GM12878 (cell line): ENCODE measurements around the gene TGFBRAP1. TPM values are rescaled to one million over a fixed set of nuclear protein-coding genes. Genes with fewer than 3 reads are reported as not detected.
A peak's percentile ranks its signal among the peaks of the same experiment; 100 is the strongest.

ENCODE experiments used
- ATF7 ChIP-seq: fragments of 450-650 bp; IDR thresholded peaks from 2 replicates; pipeline ENCODE4 v1.6.1; 2016; ENCODE audit warnings: low read depth, mild to moderate bottlenecking
- BACH1 ChIP-seq: fragments of 450-650 bp; IDR thresholded peaks from 2 replicates; pipeline ENCODE4 v1.6.1; 2017; ENCODE audit warnings: mild to moderate bottlenecking, borderline replicate concordance
- CBX3 ChIP-seq: fragments of 200-600 bp; sonication (generic); IDR thresholded peaks from 2 replicates; pipeline ENCODE4 v1.6.1; 2016; ENCODE audit warnings: low read depth, borderline replicate concordance
- CEBPZ ChIP-seq: fragments of 150-350 bp; IDR thresholded peaks from 2 replicates; pipeline ENCODE4 v1.6.1; 2016; ENCODE audit warnings: low read depth, low read length
- CHD1 ChIP-seq: IDR thresholded peaks from 2 replicates; pipeline ENCODE4 v1.6.1; 2012; ENCODE audit warnings: low read depth, low read length, improper control_type of control experiment
- MAX ChIP-seq: IDR thresholded peaks from 2 replicates; pipeline ENCODE4 v1.6.1; 2012; ENCODE audit warnings: low read depth, low read length, improper control_type of control experiment
- MEF2A ChIP-seq: IDR thresholded peaks from 2 replicates; pipeline ENCODE4 v1.6.1; 2011; ENCODE audit warnings: low read depth, mild to moderate bottlenecking, low read length, moderate library complexity; ENCODE audit not compliant: insufficient read depth
- MLLT1 ChIP-seq: fragments of 450-650 bp; IDR thresholded peaks from 2 replicates; pipeline ENCODE4 v1.6.1; 2016; ENCODE audit warnings: mild to moderate bottlenecking
- MXI1 ChIP-seq: fragments of 150-350 bp; IDR thresholded peaks from 2 replicates; pipeline ENCODE4 v1.6.1; 2011; ENCODE audit warnings: low read depth, mild to moderate bottlenecking, inconsistent platforms, low read length, improper control_type of control experiment
- NFYB ChIP-seq: IDR thresholded peaks from 2 replicates; pipeline ENCODE4 v1.6.1; 2011; ENCODE audit warnings: low read depth, mild to moderate bottlenecking, low read length, improper control_type of control experiment, moderate library complexity; ENCODE audit not compliant: insufficient read depth
- NRF1 ChIP-seq: conservative IDR thresholded peaks from 2 replicates; pipeline ENCODE4 v1.6.1; 2011; ENCODE audit warnings: mild to moderate bottlenecking, low read depth, low read length, improper control_type of control experiment
- POLR2AphosphoS5 ChIP-seq: IDR thresholded peaks from 2 replicates; pipeline ENCODE4 v1.6.1; 2011; ENCODE audit warnings: mild to moderate bottlenecking, low read length, inconsistent platforms
- RELB ChIP-seq: fragments of 450-650 bp; IDR thresholded peaks from 2 replicates; pipeline ENCODE4 v1.6.1; 2017; ENCODE audit warnings: low read depth, mild to moderate bottlenecking, moderate library complexity
- SMAD1 ChIP-seq: fragments of 450-650 bp; IDR thresholded peaks from 2 replicates; pipeline ENCODE4 v1.6.1; 2018; ENCODE audit warnings: mild to moderate bottlenecking, low read depth; ENCODE audit not compliant: partially characterized antibody
- STAT3 ChIP-seq: IDR thresholded peaks from 2 replicates; pipeline ENCODE4 v1.6.1; 2011; ENCODE audit warnings: low read depth, low read length, improper control_type of control experiment
- SUZ12 ChIP-seq: fragments of 200-600 bp; sonication (generic); IDR thresholded peaks from one replicate; pipeline ENCODE4 v1.6.1; 2018; ENCODE audit warnings: antibody characterized with exemption, mild to moderate bottlenecking; ENCODE audit not compliant: unreplicated experiment
- TBL1XR1 ChIP-seq: IDR thresholded peaks from 2 replicates; pipeline ENCODE4 v1.6.1; 2012; ENCODE audit warnings: low read depth, low read length, improper control_type of control experiment
- TCF3 ChIP-seq: IDR thresholded peaks from 2 replicates; pipeline ENCODE4 v1.6.1; 2012; ENCODE audit warnings: low read depth, mild to moderate bottlenecking, low read length, borderline replicate concordance; ENCODE audit not compliant: insufficient read depth
- ZBTB33 ChIP-seq: fragments of 450-650 bp; IDR thresholded peaks from 2 replicates; pipeline ENCODE4 v1.6.1; 2017; ENCODE audit warnings: mild to moderate bottlenecking
- ZNF384 ChIP-seq: IDR thresholded peaks from 2 replicates; pipeline ENCODE4 v1.6.1; 2012; ENCODE audit warnings: low read depth, mild to moderate bottlenecking, low read length, improper control_type of control experiment, borderline replicate concordance
- ZZZ3 ChIP-seq: IDR thresholded peaks from 2 replicates; pipeline ENCODE4 v1.6.1; 2011; ENCODE audit warnings: low read depth; ENCODE audit not compliant: control insufficient read depth, insufficient read length
- polyA plus RNA-seq, 11 experiments: library from polyadenylated mRNA; depleted of rRNA in 4 of 11; unstranded in 6 of 11; stranded (reverse) in 5 of 11; fragments of >200 nt; fragmentation: Nextera tagmentation in 4 of 11; fragmentation: Illumina TruSeq in 1 of 11; extraction: Ambion mirVana in 4 of 11; extraction: Trizol in 1 of 11; gene quantifications; 1 replicate in 1 of 11; 2 replicates in 10 of 11; pipeline versions ENCODE4 v1.2.1 to v1.2.3, GENCODE V29; 2011 to 2016; ENCODE audit warnings: inconsistent platforms in 2 of 11, missing spikeins in 2 of 11, low read depth in 1 of 11
- total RNA-seq, 4 experiments: library from RNA; depleted of rRNA in 3 of 4; stranded (reverse); fragments of >200 nt in 3 of 4; fragmentation: Illumina TruSeq in 1 of 4; extraction: Trizol in 1 of 4; gene quantifications; 2 replicates each; pipeline versions ENCODE4 v1.2.1 to v1.2.3, GENCODE V29; 2013 to 2021

TGFBRAP1 gene
- total and polyA plus RNA-seq, 10 of the 15 experiments (the other 5 are each of a cell fraction or from before 2014, with no cell fraction given): 7.9 to 37.4 (median 23.7) TPM

GRCh38 chr2:105328281-105329196, 996 bp downstream of the TGFBRAP1 start (continued):
- TF ChIP-seq ZNF384: no peak
- no peak for TF ChIP-seq ATF7
- no peak for TF ChIP-seq STAT3
- TF ChIP-seq SUZ12: no peak
- TF ChIP-seq NFYB: no peak
- no peak for TF ChIP-seq TCF3
- no peak for TF ChIP-seq NRF1
- TF ChIP-seq SMAD1: no peak
- TF ChIP-seq CEBPZ: no peak
- no peak for TF ChIP-seq ZZZ3
- TF ChIP-seq MLLT1: no peak; the same call in 1 of the 2 replicates
- TF ChIP-seq RELB: peak; percentile 47; the same call in 1 of the 2 replicates
- TF ChIP-seq ZBTB33: no peak
- TF ChIP-seq BACH1: no peak
- no peak for TF ChIP-seq MEF2A
- peak; percentile 47; the same call in 1 of the 2 replicates for TF ChIP-seq MXI1
- no peak for TF ChIP-seq POLR2AphosphoS5
- TF ChIP-seq CBX3: no peak
- no peak for TF ChIP-seq CHD1
- TF ChIP-seq MAX: peak; percentile 74; the same call in 1 of the 2 replicates
- no peak for TF ChIP-seq TBL1XR1
